ENCODE results near the gene BCAS3.

The BCAS3 gene

DNA sequence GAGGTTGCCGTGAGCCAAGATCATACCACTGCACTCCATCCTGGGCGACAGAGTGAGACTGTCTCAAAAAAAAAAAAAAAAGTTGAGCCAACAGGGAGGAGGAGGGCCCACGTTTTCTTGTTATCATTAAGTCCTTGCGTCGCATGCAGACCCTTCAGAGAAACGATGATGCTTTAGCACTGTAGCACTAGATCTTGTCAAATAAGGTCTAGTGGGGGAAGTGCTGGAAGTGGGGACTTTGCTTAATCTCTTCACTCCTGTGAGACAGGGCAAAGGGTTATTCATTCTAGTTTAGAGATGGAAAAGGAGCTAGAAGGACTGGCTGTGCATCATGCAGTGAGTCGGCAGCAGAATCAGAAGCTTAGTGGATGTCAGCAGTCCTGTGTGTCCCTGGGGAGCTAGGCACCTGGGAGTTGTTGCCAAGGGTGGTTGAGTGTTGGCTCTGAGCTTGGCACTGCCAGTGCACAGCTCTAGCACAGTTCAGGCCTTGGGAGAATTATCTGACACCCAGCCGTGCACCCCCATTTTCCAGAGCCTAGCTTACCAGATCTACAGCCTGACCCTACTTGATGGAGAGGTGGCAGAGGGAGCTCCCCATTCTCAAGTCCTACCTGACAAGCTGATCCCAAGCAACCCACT is 688.5 kb downstream of the BCAS3 start:
- Histone ChIP-seq H3K27ac (no peak overlapping the region), H3K4me3 (IDR thresholded peaks at IDR 0.05; ENCODE audit: insufficient read depth, low read depth, low read length) (no peak overlapping the region), H3K4me1 (ENCODE audit: low read depth, poor library complexity, severe bottlenecking) (no peaks in the 10 kb centered on the region)

DNA sequence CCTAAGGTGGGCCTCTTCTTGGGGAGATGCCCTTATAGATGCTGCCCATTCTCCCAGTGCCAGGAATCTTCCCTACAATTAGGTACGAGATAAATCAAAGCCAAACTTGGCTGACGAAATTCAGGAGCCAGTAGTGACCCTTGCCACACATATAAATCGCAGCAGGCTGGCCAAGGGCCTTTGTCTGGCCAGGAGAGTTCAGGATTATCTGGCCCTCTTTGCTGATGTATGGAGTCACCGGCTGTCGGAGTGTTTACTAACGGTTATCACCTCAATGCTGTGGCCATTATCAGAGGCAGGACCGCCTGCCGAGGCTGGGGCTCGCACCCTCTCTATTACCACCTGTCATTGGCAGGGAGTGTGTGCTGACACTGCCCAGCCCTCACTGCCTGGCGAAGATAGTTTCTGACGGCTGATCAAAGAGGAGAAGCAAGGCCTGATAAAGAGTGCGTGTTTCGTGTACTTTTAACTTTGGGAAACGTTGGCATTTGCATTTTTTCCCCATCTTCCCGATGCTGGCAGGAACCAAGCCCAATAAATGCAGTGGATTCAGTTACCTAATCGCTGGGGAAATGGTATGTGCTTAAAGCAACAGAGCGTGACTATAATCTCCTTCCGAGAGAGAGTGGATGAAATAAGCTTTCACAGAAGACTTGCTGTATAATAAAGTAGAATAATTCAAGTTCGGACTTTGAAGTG is 689.2 kb downstream of the BCAS3 start:
- TF ChIP-seq, protein P1, sequence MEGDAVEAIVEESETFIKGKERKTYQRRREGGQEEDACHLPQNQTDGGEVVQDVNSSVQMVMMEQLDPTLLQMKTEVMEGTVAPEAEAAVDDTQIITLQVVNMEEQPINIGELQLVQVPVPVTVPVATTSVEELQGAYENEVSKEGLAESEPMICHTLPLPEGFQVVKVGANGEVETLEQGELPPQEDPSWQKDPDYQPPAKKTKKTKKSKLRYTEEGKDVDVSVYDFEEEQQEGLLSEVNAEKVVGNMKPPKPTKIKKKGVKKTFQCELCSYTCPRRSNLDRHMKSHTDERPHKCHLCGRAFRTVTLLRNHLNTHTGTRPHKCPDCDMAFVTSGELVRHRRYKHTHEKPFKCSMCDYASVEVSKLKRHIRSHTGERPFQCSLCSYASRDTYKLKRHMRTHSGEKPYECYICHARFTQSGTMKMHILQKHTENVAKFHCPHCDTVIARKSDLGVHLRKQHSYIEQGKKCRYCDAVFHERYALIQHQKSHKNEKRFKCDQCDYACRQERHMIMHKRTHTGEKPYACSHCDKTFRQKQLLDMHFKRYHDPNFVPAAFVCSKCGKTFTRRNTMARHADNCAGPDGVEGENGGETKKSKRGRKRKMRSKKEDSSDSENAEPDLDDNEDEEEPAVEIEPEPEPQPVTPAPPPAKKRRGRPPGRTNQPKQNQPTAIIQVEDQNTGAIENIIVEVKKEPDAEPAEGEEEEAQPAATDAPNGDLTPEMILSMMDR (conservative IDR thresholded peaks at IDR 0.05; ENCODE audit: low read depth, low read length): no peak
- no peaks in the 10 kb centered on the region for H3K27me3 ChIP-seq (ENCODE audit: insufficient read depth, low read depth)
- H3K27ac ChIP-seq: no peak overlapping the region
- no peak overlapping the region for H3K9ac ChIP-seq
- H2AFZ ChIP-seq (ENCODE audit: low read depth): no peak overlapping the region
- H3K79me2 ChIP-seq (ENCODE audit: insufficient read depth, low read depth): no peaks in the 10 kb centered on the region
- no peaks in the 10 kb centered on the region for H4K20me1 ChIP-seq (ENCODE audit: insufficient read depth)
- no peaks in the 10 kb centered on the region for H3K36me3 ChIP-seq (ENCODE audit: insufficient read depth)
- H3K4me2 ChIP-seq: no peak overlapping the region
- H3K4me3 ChIP-seq (IDR thresholded peaks at IDR 0.05; ENCODE audit: insufficient read depth, low read depth, low read length): no peak overlapping the region
- no peaks in the 10 kb centered on the region for H3K4me1 ChIP-seq (ENCODE audit: low read depth, poor library complexity, severe bottlenecking)

More for the DNA sequence above, 688.5 kb downstream of the BCAS3 start:
- Histone ChIP-seq H3K36me3 (ENCODE audit: insufficient read depth) (no peaks in the 10 kb centered on the region), H3K9ac (no peak overlapping the region), H3K27me3 (ENCODE audit: insufficient read depth, low read depth) (no peaks in the 10 kb centered on the region), H3K4me2 (no peak overlapping the region), H4K20me1 (ENCODE audit: insufficient read depth) (no peaks in the 10 kb centered on the region), H2AFZ (ENCODE audit: low read depth) (no peak overlapping the region), H3K79me2 (ENCODE audit: insufficient read depth, low read depth) (no peaks in the 10 kb centered on the region)
- TF ChIP-seq, protein P1 (conservative IDR thresholded peaks at IDR 0.05; ENCODE audit: low read depth, low read length): no peak

DNA sequence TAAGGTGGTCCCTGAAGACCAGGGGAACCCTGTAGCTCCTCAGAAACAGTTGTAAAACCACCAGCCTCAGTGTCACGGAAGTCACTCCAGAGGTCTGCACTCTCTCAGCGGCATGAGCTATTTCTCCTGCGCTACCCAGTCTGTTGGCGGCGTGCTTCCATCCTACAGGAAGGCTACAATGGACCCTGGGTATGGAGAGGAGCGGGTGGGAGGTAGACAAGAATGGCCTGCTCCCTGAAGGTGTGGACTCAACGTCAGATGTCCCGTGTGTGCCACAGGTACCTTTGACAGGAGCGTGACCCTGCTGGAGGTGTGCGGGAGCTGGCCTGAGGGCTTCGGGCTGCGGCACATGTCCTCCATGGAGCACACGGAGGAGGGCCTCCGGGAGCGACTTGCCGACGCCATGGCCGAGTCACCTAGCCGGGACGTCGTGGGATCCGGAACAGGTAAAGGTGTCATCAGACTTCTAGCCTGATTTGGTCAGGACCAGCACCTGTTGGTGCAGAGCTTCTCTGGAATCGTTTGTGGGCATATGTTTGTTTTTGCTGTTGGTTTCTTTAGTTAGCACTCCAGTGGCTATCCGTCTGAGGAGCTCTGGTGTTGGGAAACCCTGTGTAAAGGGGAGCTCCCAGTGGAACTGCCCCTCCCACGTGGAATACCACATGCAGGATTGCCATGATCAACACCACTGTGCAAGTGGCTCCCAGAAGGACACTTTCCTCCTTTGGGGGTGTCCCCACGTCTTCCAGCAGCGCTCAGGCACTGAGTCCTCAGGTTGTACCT is 690.6 kb downstream of the BCAS3 start:
- H4K20me1 ChIP-seq (ENCODE audit: insufficient read depth): no peaks in the 10 kb centered on the region
- H3K36me3 ChIP-seq (ENCODE audit: insufficient read depth): no peaks in the 10 kb centered on the region
- TF ChIP-seq, protein P1 (conservative IDR thresholded peaks at IDR 0.05; ENCODE audit: low read depth, low read length): no peak
- no peak overlapping the region for H3K4me3 ChIP-seq (IDR thresholded peaks at IDR 0.05; ENCODE audit: insufficient read depth, low read depth, low read length)
- no peaks in the 10 kb centered on the region for H3K4me1 ChIP-seq (ENCODE audit: low read depth, poor library complexity, severe bottlenecking)
- no peaks in the 10 kb centered on the region for H3K79me2 ChIP-seq (ENCODE audit: insufficient read depth, low read depth)
- H3K4me2 ChIP-seq: no peak overlapping the region
- no peak overlapping the region for H3K9ac ChIP-seq
- H3K27me3 ChIP-seq (ENCODE audit: insufficient read depth, low read depth): no peaks in the 10 kb centered on the region
- no peak overlapping the region for H2AFZ ChIP-seq (ENCODE audit: low read depth)
- H3K27ac ChIP-seq: no peak overlapping the region

DNA sequence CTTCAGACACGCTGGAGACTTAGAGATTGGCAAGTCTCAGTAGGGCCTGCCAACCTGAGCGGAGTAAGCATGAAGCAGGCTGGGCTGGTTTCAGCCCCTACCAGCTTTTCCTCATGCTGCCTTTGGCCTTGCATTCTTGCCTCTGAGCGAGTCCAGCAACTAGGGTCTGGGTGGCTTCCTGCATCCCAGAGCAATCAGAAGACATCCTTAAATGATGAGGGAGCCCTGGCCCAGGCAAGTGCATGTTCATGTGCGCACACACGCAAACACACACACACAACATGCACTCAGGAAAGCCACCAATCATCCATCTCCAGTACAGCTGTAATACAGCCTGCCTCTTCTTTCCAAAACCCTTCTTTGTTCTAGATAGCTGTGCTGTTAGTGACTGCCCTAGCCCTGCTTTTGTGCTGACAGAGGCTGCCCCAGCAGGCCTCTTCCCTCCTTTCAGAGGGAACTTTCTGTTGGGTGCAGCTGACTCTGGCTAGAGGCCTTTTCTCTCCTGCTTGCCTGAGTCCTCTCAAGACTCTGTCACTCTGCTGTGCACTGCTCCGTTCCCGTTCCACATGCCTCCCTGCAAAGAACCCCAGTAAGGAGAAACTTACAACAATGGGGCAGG is 691.3 kb downstream of the BCAS3 start:
- Histone ChIP-seq H3K9ac (no peak overlapping the region), H3K27me3 (ENCODE audit: insufficient read depth, low read depth) (no peaks in the 10 kb centered on the region), H2AFZ (ENCODE audit: low read depth) (no peak overlapping the region), H3K4me2 (no peak overlapping the region), H3K27ac (no peak overlapping the region), H3K4me1 (ENCODE audit: low read depth, poor library complexity, severe bottlenecking) (no peaks in the 10 kb centered on the region), H3K79me2 (ENCODE audit: insufficient read depth, low read depth) (no peaks in the 10 kb centered on the region), H3K4me3 (IDR thresholded peaks at IDR 0.05; ENCODE audit: insufficient read depth, low read depth, low read length) (no peak overlapping the region), H3K36me3 (ENCODE audit: insufficient read depth) (no peaks in the 10 kb centered on the region), H4K20me1 (ENCODE audit: insufficient read depth) (no peaks in the 10 kb centered on the region)
- TF ChIP-seq, protein P1 (conservative IDR thresholded peaks at IDR 0.05; ENCODE audit: low read depth, low read length): no peak

Data from KMS-11 (cell line).